ENCODE data around the gene EZR. TPM values are rescaled to one million over a fixed set of nuclear protein-coding genes. Genes with fewer than 3 reads are reported as not detected.
A peak's percentile ranks its signal among the peaks of the same experiment; 100 is the strongest.

Gene EZR
- total and polyA plus RNA-seq, 2 experiments from 2014 or later: 399 to 623 TPM

- H4K20me1 ChIP-seq (ENCODE audit: insufficient read depth, poor library complexity, severe bottlenecking): no peaks in the 10 kb centered on the region
These were observed 54.9 kb downstream of the EZR start for GRCh38 chr6:158764183-158764849.

GRCh38 chr6:158763434-158764182 is 55.6 kb downstream of the EZR start:
- peak; percentile 29 for DNase-seq (ENCODE audit: low spot score)
- H3K9me3 ChIP-seq (ENCODE audit: low read depth): no peaks in the 10 kb centered on the region
- H3K27me3 ChIP-seq: no peaks in the 10 kb centered on the region
- peaks cover 24% of the 10 kb centered on the region for H3K4me1 ChIP-seq (ENCODE audit: insufficient read depth)
- no peak for TF ChIP-seq EZH2 (IDR thresholded peaks at IDR 0.05; ENCODE audit: borderline replicate concordance)
- TF ChIP-seq, protein P1, sequence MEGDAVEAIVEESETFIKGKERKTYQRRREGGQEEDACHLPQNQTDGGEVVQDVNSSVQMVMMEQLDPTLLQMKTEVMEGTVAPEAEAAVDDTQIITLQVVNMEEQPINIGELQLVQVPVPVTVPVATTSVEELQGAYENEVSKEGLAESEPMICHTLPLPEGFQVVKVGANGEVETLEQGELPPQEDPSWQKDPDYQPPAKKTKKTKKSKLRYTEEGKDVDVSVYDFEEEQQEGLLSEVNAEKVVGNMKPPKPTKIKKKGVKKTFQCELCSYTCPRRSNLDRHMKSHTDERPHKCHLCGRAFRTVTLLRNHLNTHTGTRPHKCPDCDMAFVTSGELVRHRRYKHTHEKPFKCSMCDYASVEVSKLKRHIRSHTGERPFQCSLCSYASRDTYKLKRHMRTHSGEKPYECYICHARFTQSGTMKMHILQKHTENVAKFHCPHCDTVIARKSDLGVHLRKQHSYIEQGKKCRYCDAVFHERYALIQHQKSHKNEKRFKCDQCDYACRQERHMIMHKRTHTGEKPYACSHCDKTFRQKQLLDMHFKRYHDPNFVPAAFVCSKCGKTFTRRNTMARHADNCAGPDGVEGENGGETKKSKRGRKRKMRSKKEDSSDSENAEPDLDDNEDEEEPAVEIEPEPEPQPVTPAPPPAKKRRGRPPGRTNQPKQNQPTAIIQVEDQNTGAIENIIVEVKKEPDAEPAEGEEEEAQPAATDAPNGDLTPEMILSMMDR (IDR thresholded peaks at IDR 0.05; ENCODE audit: poor library complexity): no peak
- no peak for TF ChIP-seq EZH2phosphoT487 (IDR thresholded peaks at IDR 0.05; ENCODE audit: low read depth, severe bottlenecking, unreplicated experiment)
- H3K9me2 ChIP-seq (replicated peaks; ENCODE audit: insufficient read depth): no peaks in the 10 kb centered on the region
- peaks cover 3% of the 10 kb centered on the region for H3K36me3 ChIP-seq (replicated peaks; ENCODE audit: insufficient read depth, low read depth)
- no peaks in the 10 kb centered on the region for H4K20me1 ChIP-seq (ENCODE audit: insufficient read depth, poor library complexity, severe bottlenecking)
- H3K79me2 ChIP-seq: no peaks in the 10 kb centered on the region
- no peak overlapping the region for H2AFZ ChIP-seq
- H3K27ac ChIP-seq: peak overlapping the region; percentile 88
- H3K4me3 ChIP-seq: no peak overlapping the region
- WGBS (ENCODE audit: low lambda C conversion rate, missing lambda C conversion rate): 72% methylated on average over 11 of the region's 11 CpGs
- peak overlapping the region; percentile 2 for H3K4me2 ChIP-seq

More at GRCh38 chr6:158764183-158764849, 54.9 kb downstream of the EZR start:
- Histone ChIP-seq H3K4me1 (ENCODE audit: insufficient read depth) (peaks cover 24% of the 10 kb centered on the region), H3K27me3 (no peaks in the 10 kb centered on the region), H2AFZ (no peak overlapping the region), H3K4me3 (no peak overlapping the region), H3K27ac (peak overlapping the region; percentile 88), H3K4me2 (no peak overlapping the region), H3K79me2 (no peaks in the 10 kb centered on the region), H3K9me3 (ENCODE audit: low read depth) (no peaks in the 10 kb centered on the region), H3K36me3 (replicated peaks; ENCODE audit: insufficient read depth, low read depth) (peaks cover 3% of the 10 kb centered on the region), H3K9me2 (replicated peaks; ENCODE audit: insufficient read depth) (no peaks in the 10 kb centered on the region)
- TF ChIP-seq EZH2 (IDR thresholded peaks at IDR 0.05; ENCODE audit: borderline replicate concordance): no peak
- TF ChIP-seq, protein P1 (IDR thresholded peaks at IDR 0.05; ENCODE audit: poor library complexity): no peak
- TF ChIP-seq EZH2phosphoT487 (IDR thresholded peaks at IDR 0.05; ENCODE audit: low read depth, severe bottlenecking, unreplicated experiment): no peak
- peak; percentile 22 for DNase-seq (ENCODE audit: low spot score)
- 94% methylated on average over 14 of the region's 14 CpGs for WGBS (ENCODE audit: low lambda C conversion rate, missing lambda C conversion rate)

- WGBS (ENCODE audit: low lambda C conversion rate, missing lambda C conversion rate): 48% methylated on average over 12 of the region's 12 CpGs
- Histone ChIP-seq H4K20me1 (ENCODE audit: insufficient read depth, poor library complexity, severe bottlenecking) (no peaks in the 10 kb centered on the region), H3K27me3 (no peaks in the 10 kb centered on the region), H3K79me2 (no peaks in the 10 kb centered on the region), H3K36me3 (replicated peaks; ENCODE audit: insufficient read depth, low read depth) (peaks cover 3% of the 10 kb centered on the region), H3K4me1 (ENCODE audit: insufficient read depth) (peaks cover 25% of the 10 kb centered on the region), H3K4me3 (no peak overlapping the region), H3K4me2 (peak overlapping the region; percentile 2), H2AFZ (no peak overlapping the region), H3K27ac (peak overlapping the region; percentile 88), H3K9me2 (replicated peaks; ENCODE audit: insufficient read depth) (no peaks in the 10 kb centered on the region), H3K9me3 (ENCODE audit: low read depth) (no peaks in the 10 kb centered on the region)
- TF ChIP-seq EZH2 (IDR thresholded peaks at IDR 0.05; ENCODE audit: borderline replicate concordance) (no peak), EZH2phosphoT487 (IDR thresholded peaks at IDR 0.05; ENCODE audit: low read depth, severe bottlenecking, unreplicated experiment) (no peak)
- TF ChIP-seq, protein P1 (IDR thresholded peaks at IDR 0.05; ENCODE audit: poor library complexity): no peak
- peak; percentile 53 for DNase-seq (ENCODE audit: low spot score)
These were observed 56.3 kb downstream of the EZR start for GRCh38 chr6:158762787-158763433.
